WI38 (cell line): ENCODE data around the gene E4F1.

Source experiments
- H3K4me3 ChIP-seq: 2 replicates; pipeline ENCODE4 v1.5.1; 2011; ENCODE audit warnings: low read depth, mild to moderate bottlenecking, control low read depth, low read length
- TF ChIP-seq, protein P1 (sequence below): IDR thresholded peaks from 2 replicates; pipeline ENCODE4 v1.5.1; 2012; ENCODE audit warnings: low read depth, mild to moderate bottlenecking, control low read depth, low read length

The E4F1 gene

GRCh38 chr16:2267913-2268666, 44.7 kb downstream of the E4F1 start, which contains the start of gene RNPS1:
Gene RNPS1, minus strand, starts transcription at chr16:2268126. Its CDS starts 3,483 bp downstream, at chr16:2264643.
- TF ChIP-seq, protein P1, sequence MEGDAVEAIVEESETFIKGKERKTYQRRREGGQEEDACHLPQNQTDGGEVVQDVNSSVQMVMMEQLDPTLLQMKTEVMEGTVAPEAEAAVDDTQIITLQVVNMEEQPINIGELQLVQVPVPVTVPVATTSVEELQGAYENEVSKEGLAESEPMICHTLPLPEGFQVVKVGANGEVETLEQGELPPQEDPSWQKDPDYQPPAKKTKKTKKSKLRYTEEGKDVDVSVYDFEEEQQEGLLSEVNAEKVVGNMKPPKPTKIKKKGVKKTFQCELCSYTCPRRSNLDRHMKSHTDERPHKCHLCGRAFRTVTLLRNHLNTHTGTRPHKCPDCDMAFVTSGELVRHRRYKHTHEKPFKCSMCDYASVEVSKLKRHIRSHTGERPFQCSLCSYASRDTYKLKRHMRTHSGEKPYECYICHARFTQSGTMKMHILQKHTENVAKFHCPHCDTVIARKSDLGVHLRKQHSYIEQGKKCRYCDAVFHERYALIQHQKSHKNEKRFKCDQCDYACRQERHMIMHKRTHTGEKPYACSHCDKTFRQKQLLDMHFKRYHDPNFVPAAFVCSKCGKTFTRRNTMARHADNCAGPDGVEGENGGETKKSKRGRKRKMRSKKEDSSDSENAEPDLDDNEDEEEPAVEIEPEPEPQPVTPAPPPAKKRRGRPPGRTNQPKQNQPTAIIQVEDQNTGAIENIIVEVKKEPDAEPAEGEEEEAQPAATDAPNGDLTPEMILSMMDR = no peak
- H3K4me3 ChIP-seq = peak within 1 kb of the TSS; percentile 69

- TF ChIP-seq, protein P1 = no peak
These were observed 46.7 kb downstream of the E4F1 start for GRCh38 chr16:2270070-2270462.

DNA sequence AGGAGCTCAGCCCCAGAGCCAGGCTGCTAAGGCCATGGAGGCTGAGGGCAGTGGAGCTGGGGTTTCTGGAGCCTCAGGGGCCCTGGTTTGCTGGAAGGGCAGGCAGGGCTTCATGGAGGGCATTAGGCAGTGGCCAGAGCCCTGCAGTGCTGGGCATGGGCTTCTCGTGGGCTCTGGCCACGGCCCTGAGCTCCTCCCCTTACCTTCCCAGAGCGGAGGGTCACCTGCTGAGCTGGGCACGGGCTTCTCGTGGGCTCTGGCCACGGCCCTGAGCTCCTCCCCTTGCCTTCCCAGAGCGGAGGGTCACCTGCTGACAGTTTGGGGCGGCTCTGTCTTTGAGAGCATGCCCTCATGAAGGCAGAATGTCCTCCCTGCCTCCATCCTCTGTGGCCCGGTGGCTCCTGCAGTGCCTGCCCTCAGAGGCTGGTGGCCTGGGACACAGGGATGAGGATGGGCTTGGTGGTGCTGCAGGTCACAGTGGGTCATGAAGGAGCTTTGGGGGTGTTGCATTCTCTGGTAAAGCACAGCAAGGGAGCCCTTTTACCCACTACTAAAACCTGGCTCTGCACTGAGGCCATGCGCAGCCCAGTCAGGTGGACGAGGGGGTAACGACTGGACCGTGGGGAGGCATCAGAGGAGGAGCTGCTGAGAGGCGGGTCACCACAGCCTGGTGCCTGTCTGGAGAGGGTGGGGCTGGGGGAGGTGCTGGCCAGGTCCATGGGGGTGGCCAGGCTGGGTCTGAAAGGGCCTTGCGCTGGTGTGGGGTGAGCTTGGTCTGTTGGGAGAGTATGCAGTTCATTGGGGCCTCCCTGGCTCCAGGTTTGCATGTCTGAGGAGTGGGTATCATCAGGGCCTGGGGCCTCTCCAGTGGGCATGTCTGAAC, 47.4 kb downstream of the E4F1 start:
- H3K4me3 ChIP-seq = no peak overlapping the region
- TF ChIP-seq, protein P1 = no peak

More at GRCh38 chr16:2270070-2270462, 46.7 kb downstream of the E4F1 start:
- H3K4me3 ChIP-seq = no peak overlapping the region

- no peak overlapping the region for H3K4me3 ChIP-seq
- TF ChIP-seq, protein P1 = no peak
These were observed 48.6 kb downstream of the E4F1 start for GRCh38 chr16:2271848-2272461.

- TF ChIP-seq, protein P1 = no peak
- H3K4me3 ChIP-seq = no peak overlapping the region
These were observed 50.1 kb downstream of the E4F1 start for GRCh38 chr16:2273484-2273883.

DNA sequence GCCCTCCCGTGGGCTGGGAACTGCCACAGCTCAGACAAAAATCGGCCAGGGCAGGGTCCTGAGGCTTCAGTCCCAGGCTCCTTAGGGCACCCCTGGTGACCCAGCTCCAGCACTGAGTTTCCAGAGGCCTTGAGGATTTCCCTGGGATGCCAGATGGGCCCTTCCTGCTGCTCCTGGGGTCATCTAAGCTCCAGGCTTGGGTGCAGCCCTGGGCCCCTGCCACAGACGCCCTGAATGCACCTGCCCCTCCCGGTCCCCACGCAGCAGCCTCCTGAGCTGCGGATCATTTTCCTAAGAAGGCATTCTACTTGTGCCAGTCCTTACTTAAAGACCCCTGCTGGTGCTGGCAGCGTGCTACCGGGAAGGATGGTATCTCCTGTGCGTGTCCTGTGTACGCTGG, 50.5 kb downstream of the E4F1 start:
- TF ChIP-seq, protein P1 = no peak
- no peak overlapping the region for H3K4me3 ChIP-seq
